Mammary epithelial cell (primary cell): ENCODE data around the gene SEL1L.

Experiments
- EZH2 ChIP-seq: IDR thresholded peaks from 2 replicates; pipeline ENCODE4 v1.6.1; 2012; ENCODE audit warnings: low read length, inconsistent platforms, borderline replicate concordance
- TF ChIP-seq, protein P1 (sequence below), 2 donors: IDR thresholded peaks in 1 of 2; conservative IDR thresholded peaks in 1 of 2; 2 replicates each; pipeline ENCODE4 v1.5.1; 2011 to 2012; ENCODE audit warnings: inconsistent platforms in 2 of 2, low read length in 2 of 2, mild to moderate bottlenecking in 2 of 2, control low read depth in 1 of 2, low read depth in 1 of 2; ENCODE audit not compliant: insufficient read depth in 1 of 2; ENCODE audit errors: extremely low read depth in 1 of 2

DNA sequence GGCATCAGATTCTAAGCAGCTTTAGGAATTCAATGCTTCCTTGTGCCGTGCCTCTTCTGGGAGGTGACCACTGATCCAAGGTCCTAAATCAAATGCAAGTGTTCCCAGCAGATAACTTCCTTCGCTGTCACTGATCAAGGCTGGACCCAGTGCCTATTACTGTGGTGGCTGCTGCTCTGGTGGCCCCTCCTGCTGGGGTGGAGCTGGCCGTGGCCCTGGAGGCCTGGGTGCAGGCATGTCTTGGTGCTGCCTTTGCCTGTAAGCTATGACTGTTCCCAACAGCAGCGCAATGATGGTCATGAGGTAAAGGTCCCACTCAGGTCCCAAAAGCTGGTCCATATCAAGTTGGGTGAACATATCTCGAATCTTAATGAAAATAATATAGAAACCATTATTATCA, 56.8 kb downstream of the SEL1L start:
- TF ChIP-seq, protein P1, sequence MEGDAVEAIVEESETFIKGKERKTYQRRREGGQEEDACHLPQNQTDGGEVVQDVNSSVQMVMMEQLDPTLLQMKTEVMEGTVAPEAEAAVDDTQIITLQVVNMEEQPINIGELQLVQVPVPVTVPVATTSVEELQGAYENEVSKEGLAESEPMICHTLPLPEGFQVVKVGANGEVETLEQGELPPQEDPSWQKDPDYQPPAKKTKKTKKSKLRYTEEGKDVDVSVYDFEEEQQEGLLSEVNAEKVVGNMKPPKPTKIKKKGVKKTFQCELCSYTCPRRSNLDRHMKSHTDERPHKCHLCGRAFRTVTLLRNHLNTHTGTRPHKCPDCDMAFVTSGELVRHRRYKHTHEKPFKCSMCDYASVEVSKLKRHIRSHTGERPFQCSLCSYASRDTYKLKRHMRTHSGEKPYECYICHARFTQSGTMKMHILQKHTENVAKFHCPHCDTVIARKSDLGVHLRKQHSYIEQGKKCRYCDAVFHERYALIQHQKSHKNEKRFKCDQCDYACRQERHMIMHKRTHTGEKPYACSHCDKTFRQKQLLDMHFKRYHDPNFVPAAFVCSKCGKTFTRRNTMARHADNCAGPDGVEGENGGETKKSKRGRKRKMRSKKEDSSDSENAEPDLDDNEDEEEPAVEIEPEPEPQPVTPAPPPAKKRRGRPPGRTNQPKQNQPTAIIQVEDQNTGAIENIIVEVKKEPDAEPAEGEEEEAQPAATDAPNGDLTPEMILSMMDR (conservative IDR thresholded peaks at IDR 0.05 in 1 of 2, IDR thresholded peaks at IDR 0.05 in 1 of 2; ENCODE audit: extremely low read depth in 1 of 2, insufficient read depth in 1 of 2, low read depth in 1 of 2, low read length in 2 of 2): no peak
- TF ChIP-seq EZH2: no peak
